IMR-90 (cell line): ENCODE data around the gene THSD7B. TPM values are rescaled to one million over a fixed set of nuclear protein-coding genes. Genes with fewer than 3 reads are reported as not detected.

Experiments
- ATAC-seq: fragments of 200-7000 bp; cut with Tn5 transposase; 2 replicates; pipeline ENCODE4 v1.9.1; 2020; ENCODE audit warnings: low read depth, mild to moderate bottlenecking, moderate library complexity
- BruUV-seq: library from RNA; stranded (reverse); fragments of 400-500 nt; replicated peaks from 2 replicates; lab custom pipeline; 2021; lab: Mats Ljungman, UMichigan
- CTCF ChIA-PET: fragments of 300-600 bp; formaldehyde crosslinking; extraction: SDS; loops from one replicate; lab custom pipeline; 2021; ENCODE audit warnings: antibody characterized with exemption; lab: Yijun Ruan, JAX
- POLR2A ChIA-PET: fragments of 300-600 bp; sonication (Branson Sonifier 250); formaldehyde crosslinking; loops from one replicate; lab custom pipeline; 2022; ENCODE audit warnings: antibody characterized with exemption; ENCODE audit not compliant: unreplicated experiment; lab: Charles Lee
- DNase-seq: peaks from one replicate; pipeline ENCODE4 v3.0.0; 2013
- H2AFZ ChIP-seq: replicated peaks from 2 replicates; pipeline ENCODE3; 2013; ENCODE audit warnings: low read length, mild to moderate bottlenecking; ENCODE audit not compliant: poor library complexity
- H2AK5ac ChIP-seq: 2 replicates; pipeline ENCODE4 v1.6.1; 2013; ENCODE audit warnings: low read depth, low read length, inconsistent platforms
- H2AK9ac ChIP-seq: replicated peaks from 2 replicates; pipeline ENCODE3; 2013; ENCODE audit warnings: mild to moderate bottlenecking, low read depth, low read length, moderate library complexity; ENCODE audit not compliant: poor library complexity
- H2BK120ac ChIP-seq: 2 replicates; pipeline ENCODE4 v1.6.1; 2013; ENCODE audit warnings: low read depth, low read length, inconsistent platforms
- H2BK15ac ChIP-seq: 3 replicates; pipeline ENCODE4 v1.6.1; 2013; ENCODE audit warnings: low read depth, low read length, inconsistent platforms
- H2BK20ac ChIP-seq: 2 replicates; pipeline ENCODE4 v1.6.1; 2013; ENCODE audit warnings: low read depth, mild to moderate bottlenecking, inconsistent platforms, low read length, moderate library complexity
- H2BK5ac ChIP-seq: 2 replicates; pipeline ENCODE4 v1.6.1; 2013; ENCODE audit warnings: mild to moderate bottlenecking, low read depth, low read length, inconsistent platforms; ENCODE audit not compliant: poor library complexity, severe bottlenecking
- H3K14ac ChIP-seq: replicated peaks from 2 replicates; pipeline ENCODE4 v1.6.1; 2013; ENCODE audit warnings: low read depth, low read length, inconsistent platforms
- H3K18ac ChIP-seq: 2 replicates; pipeline ENCODE4 v1.6.1; 2013; ENCODE audit warnings: low read depth, low read length, control low read depth
- H3K23ac ChIP-seq: 2 replicates; pipeline ENCODE4 v1.6.1; 2013; ENCODE audit warnings: low read depth, low read length, inconsistent platforms
- H3K27ac ChIP-seq: 2 replicates; pipeline ENCODE4 v1.5.1; 2013; ENCODE audit warnings: mild to moderate bottlenecking, control low read depth, low read length; ENCODE audit not compliant: insufficient read depth
- H3K27me3 ChIP-seq: 2 replicates; pipeline ENCODE4 v1.6.1; 2013; ENCODE audit warnings: low read length; ENCODE audit not compliant: control insufficient read depth, insufficient read depth
- H3K36me3 ChIP-seq: 2 replicates; pipeline ENCODE4 v1.6.1; 2013; ENCODE audit warnings: low read length, mixed read lengths; ENCODE audit not compliant: control insufficient read depth, insufficient read depth
- H3K4ac ChIP-seq: 2 replicates; pipeline ENCODE4 v1.6.1; 2013; ENCODE audit warnings: low read depth, low read length, inconsistent platforms
- H3K4me1 ChIP-seq: 2 replicates; pipeline ENCODE4 v1.6.1; 2013; ENCODE audit warnings: low read length, mixed read lengths; ENCODE audit not compliant: control insufficient read depth, insufficient read depth
- H3K4me2 ChIP-seq: 2 replicates; pipeline ENCODE4 v1.6.1; 2013; ENCODE audit warnings: low read depth, mild to moderate bottlenecking, control low read depth, low read length, moderate library complexity
- H3K4me3 ChIP-seq: 2 replicates; pipeline ENCODE4 v1.5.1; 2013; ENCODE audit warnings: low read depth, mild to moderate bottlenecking, control low read depth, low read length, moderate library complexity; ENCODE audit not compliant: insufficient read depth
- H3K56ac ChIP-seq: 2 replicates; pipeline ENCODE4 v1.6.1; 2013; ENCODE audit warnings: low read length, inconsistent platforms; ENCODE audit not compliant: insufficient read depth; ENCODE audit errors: extremely low read depth
- H3K79me1 ChIP-seq, 2 experiments: 2 replicates each; pipeline ENCODE4 v1.6.1; 2013; ENCODE audit warnings: low read length in 2 of 2, inconsistent platforms in 1 of 2, low read depth in 1 of 2
- H3K9ac ChIP-seq: 2 replicates; pipeline ENCODE4 v1.6.1; 2013; ENCODE audit warnings: low read depth, low read length, control low read depth
- H3K9me1 ChIP-seq: 2 replicates; pipeline ENCODE4 v1.6.1; 2013; ENCODE audit warnings: low read length, inconsistent platforms; ENCODE audit not compliant: insufficient read depth
- H3K9me3 ChIP-seq: 2 replicates; pipeline ENCODE4 v1.6.1; 2013; ENCODE audit warnings: low read length; ENCODE audit not compliant: control insufficient read depth, insufficient read depth
- H4K20me1 ChIP-seq: 2 replicates; pipeline ENCODE4 v1.6.1; 2013; ENCODE audit warnings: low read length, inconsistent platforms; ENCODE audit not compliant: insufficient read depth
- H4K5ac ChIP-seq: 2 replicates; pipeline ENCODE4 v1.6.1; 2013; ENCODE audit warnings: mild to moderate bottlenecking, low read depth, low read length, control low read depth
- H4K8ac ChIP-seq, 2 experiments: 2 replicates each; pipeline ENCODE4 v1.6.1; 2013; ENCODE audit warnings: low read depth in 2 of 2, low read length in 2 of 2, control low read depth in 1 of 2, inconsistent platforms in 1 of 2
- H4K91ac ChIP-seq: 2 replicates; pipeline ENCODE4 v1.6.1; 2013; ENCODE audit warnings: low read depth, low read length, inconsistent platforms; ENCODE audit not compliant: insufficient read depth
- BHLHE40 ChIP-seq: fragments of 150-350 bp; IDR thresholded peaks from 2 replicates; pipeline ENCODE4 v1.6.1; 2016; ENCODE audit warnings: mild to moderate bottlenecking, low read depth, low read length
- CEBPB ChIP-seq: IDR thresholded peaks from 2 replicates; pipeline ENCODE4 v1.6.1; 2012; ENCODE audit warnings: low read depth, low read length, improper control_type of control experiment
- CHD1 ChIP-seq: IDR thresholded peaks from 2 replicates; pipeline ENCODE4 v1.6.1; 2012; ENCODE audit warnings: low read depth, low read length, improper control_type of control experiment
- FOS ChIP-seq: fragments of 150-350 bp; IDR thresholded peaks from 2 replicates; pipeline ENCODE4 v1.6.1; 2016; ENCODE audit warnings: low read depth, low read length
- MAFK ChIP-seq: IDR thresholded peaks from 2 replicates; pipeline ENCODE4 v1.6.1; 2012; ENCODE audit warnings: low read depth, low read length, improper control_type of control experiment
- MAZ ChIP-seq: IDR thresholded peaks from 2 replicates; pipeline ENCODE4 v1.6.1; 2012; ENCODE audit warnings: low read depth, mild to moderate bottlenecking, low read length, improper control_type of control experiment, moderate library complexity, borderline replicate concordance
- MXI1 ChIP-seq: IDR thresholded peaks from 2 replicates; pipeline ENCODE4 v1.6.1; 2012; ENCODE audit warnings: low read depth, mild to moderate bottlenecking, low read length, moderate library complexity, borderline replicate concordance
- RAD21 ChIP-seq: IDR thresholded peaks from 2 replicates; pipeline ENCODE4 v1.6.1; 2012; ENCODE audit warnings: low read length, improper control_type of control experiment
- RCOR1 ChIP-seq: IDR thresholded peaks from 2 replicates; pipeline ENCODE4 v1.6.1; 2012; ENCODE audit warnings: mild to moderate bottlenecking, low read length, improper control_type of control experiment; ENCODE audit not compliant: insufficient replicate concordance
- RFX5 ChIP-seq: IDR thresholded peaks from 2 replicates; pipeline ENCODE4 v1.8.0; 2012; ENCODE audit warnings: low read depth, mild to moderate bottlenecking, low read length, moderate library complexity
- SMC3 ChIP-seq: fragments of 150-350 bp; IDR thresholded peaks from 2 replicates; pipeline ENCODE4 v1.6.1; 2016; ENCODE audit warnings: low read depth, mild to moderate bottlenecking, antibody characterized with exemption, low read length, moderate library complexity
- WGBS, 2 experiments: methylation state at CpG; one replicate each; pipeline versions ENCODE4 v1.1.5 to v1.1.7; 2013; ENCODE audit warnings: missing lambda C conversion rate in 2 of 2; ENCODE audit not compliant: insufficient read length in 1 of 2; ENCODE audit errors: extremely low coverage in 2 of 2; 5-methylcytosine and 5-hydroxymethylcytosine counted together
- dilution Hi-C: fragments of 300-500 bp; cut with HindIII; formaldehyde crosslinking; loops from one replicate; pipeline ENCODE4 v1.14.3; 2018; ENCODE audit warnings: low sequenced_read_pairs; ENCODE audit not compliant: unreplicated experiment
- in situ Hi-C: fragments of 300-500 bp; cut with MboI; formaldehyde crosslinking; loops from 3 replicates; pipeline ENCODE4 v1.14.3; 2019; ENCODE audit warnings: low sequenced_read_pairs, inconsistent platforms, mixed read lengths
- intact Hi-C: fragments of 100-400 bp; cut with micrococcal nuclease; formaldehyde crosslinking; loops from 2 replicates; pipeline ENCODE4 v1.10.0; 2022
- polyA plus RNA-seq, 3 experiments: library from polyadenylated mRNA; depleted of rRNA; stranded (reverse); fragments of >200 nt; gene quantifications; 2 replicates each; pipeline ENCODE4 v1.2.3, GENCODE V29; 2012; ENCODE audit warnings: low replicate concordance in 1 of 3
- total RNA-seq: library from RNA; depleted of rRNA; stranded (reverse); fragments of >200 nt; gene quantifications from 2 replicates; pipeline ENCODE4 v1.2.3, GENCODE V29; 2012
- TF ChIP-seq, protein P1 (sequence below): conservative IDR thresholded peaks from 2 replicates; pipeline ENCODE4 v1.5.1; 2012; ENCODE audit warnings: mild to moderate bottlenecking, low read depth, low read length, improper control_type of control experiment
- TF ChIP-seq, protein P2 (sequence below): fragments of 150-350 bp; IDR thresholded peaks from 2 replicates; pipeline ENCODE4 v1.6.1; 2017; ENCODE audit warnings: mild to moderate bottlenecking, antibody characterized with exemption, low read length, low read depth

The THSD7B gene
- total and polyA plus RNA-seq, 2 of the 4 experiments (the other 2 are of a cell fraction) = not detected

DNA sequence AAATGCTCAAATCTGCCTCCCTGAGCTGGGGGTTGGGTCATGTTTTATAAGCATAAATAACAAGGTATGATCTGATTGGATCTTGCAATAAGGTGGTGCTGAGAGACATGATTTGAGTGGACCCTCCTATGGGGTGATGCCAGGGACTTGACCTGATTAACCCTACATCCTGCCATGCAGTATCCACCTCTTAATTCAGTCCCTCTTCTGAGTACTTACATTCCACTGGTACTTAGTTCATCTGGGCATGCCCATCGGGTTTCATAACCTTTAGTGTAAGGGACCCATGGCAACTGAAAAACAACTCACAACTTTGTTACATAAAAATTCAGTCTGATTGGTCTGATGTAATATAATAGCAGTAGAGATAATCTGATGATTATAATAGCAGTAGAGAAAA is 801.0 kb downstream of the THSD7B start:
- in situ Hi-C loops (no loop called here), intact Hi-C loops (no loop called here), dilution Hi-C loops (no loop called here)
- H3K27me3 ChIP-seq = no peaks in the 10 kb centered on the region
- no peak overlapping the region for H3K23ac ChIP-seq
- no TSS peak for BruUV-seq
- no CpG with 5 or more reads among the region's 1 CpG for WGBS, 2 experiments
- H2BK5ac ChIP-seq = no peak overlapping the region
- no peaks in the 10 kb centered on the region for H3K36me3 ChIP-seq
- H4K8ac ChIP-seq = no peak overlapping the region
- no peak for DNase-seq
- no peak overlapping the region for H3K27ac ChIP-seq
- H3K4me1 ChIP-seq = no peaks in the 10 kb centered on the region
- no peak overlapping the region for H2BK20ac ChIP-seq
- H2AFZ ChIP-seq = no peak overlapping the region
- no peak overlapping the region for H4K91ac ChIP-seq
- no peak overlapping the region for H3K4me3 ChIP-seq
- H3K9me3 ChIP-seq = peaks cover 7% of the 10 kb centered on the region
- ChIA-PET POLR2A (no interaction called here), CTCF (no interaction called here)
- no peaks in the 10 kb centered on the region for H3K79me1 ChIP-seq
- no peak overlapping the region for H3K56ac ChIP-seq
- no peak overlapping the region for H3K9ac ChIP-seq
- H3K4ac ChIP-seq = no peak overlapping the region
- no peaks in the 10 kb centered on the region for H3K9me1 ChIP-seq
- no peak overlapping the region for H3K4me2 ChIP-seq
- no peaks in the 10 kb centered on the region for H4K20me1 ChIP-seq
- TF ChIP-seq CHD1 = no peak
- no peak for TF ChIP-seq RCOR1
- no peak for TF ChIP-seq CEBPB
- no peak for TF ChIP-seq MXI1
- TF ChIP-seq FOS = no peak
- TF ChIP-seq, protein P1, sequence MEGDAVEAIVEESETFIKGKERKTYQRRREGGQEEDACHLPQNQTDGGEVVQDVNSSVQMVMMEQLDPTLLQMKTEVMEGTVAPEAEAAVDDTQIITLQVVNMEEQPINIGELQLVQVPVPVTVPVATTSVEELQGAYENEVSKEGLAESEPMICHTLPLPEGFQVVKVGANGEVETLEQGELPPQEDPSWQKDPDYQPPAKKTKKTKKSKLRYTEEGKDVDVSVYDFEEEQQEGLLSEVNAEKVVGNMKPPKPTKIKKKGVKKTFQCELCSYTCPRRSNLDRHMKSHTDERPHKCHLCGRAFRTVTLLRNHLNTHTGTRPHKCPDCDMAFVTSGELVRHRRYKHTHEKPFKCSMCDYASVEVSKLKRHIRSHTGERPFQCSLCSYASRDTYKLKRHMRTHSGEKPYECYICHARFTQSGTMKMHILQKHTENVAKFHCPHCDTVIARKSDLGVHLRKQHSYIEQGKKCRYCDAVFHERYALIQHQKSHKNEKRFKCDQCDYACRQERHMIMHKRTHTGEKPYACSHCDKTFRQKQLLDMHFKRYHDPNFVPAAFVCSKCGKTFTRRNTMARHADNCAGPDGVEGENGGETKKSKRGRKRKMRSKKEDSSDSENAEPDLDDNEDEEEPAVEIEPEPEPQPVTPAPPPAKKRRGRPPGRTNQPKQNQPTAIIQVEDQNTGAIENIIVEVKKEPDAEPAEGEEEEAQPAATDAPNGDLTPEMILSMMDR = no peak
- TF ChIP-seq RFX5 = no peak
- TF ChIP-seq, protein P2, sequence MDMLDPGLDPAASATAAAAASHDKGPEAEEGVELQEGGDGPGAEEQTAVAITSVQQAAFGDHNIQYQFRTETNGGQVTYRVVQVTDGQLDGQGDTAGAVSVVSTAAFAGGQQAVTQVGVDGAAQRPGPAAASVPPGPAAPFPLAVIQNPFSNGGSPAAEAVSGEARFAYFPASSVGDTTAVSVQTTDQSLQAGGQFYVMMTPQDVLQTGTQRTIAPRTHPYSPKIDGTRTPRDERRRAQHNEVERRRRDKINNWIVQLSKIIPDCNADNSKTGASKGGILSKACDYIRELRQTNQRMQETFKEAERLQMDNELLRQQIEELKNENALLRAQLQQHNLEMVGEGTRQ = no peak
- TF ChIP-seq RAD21 = no peak
- no peak for TF ChIP-seq MAZ
- TF ChIP-seq BHLHE40 = no peak
- TF ChIP-seq MAFK = no peak
- TF ChIP-seq SMC3 = no peak
- H2BK120ac ChIP-seq = no peak overlapping the region
- H2BK15ac ChIP-seq = no peak overlapping the region
- H4K5ac ChIP-seq = no peak overlapping the region
- no peak overlapping the region for H2AK5ac ChIP-seq
- no peak for ATAC-seq
- no peak overlapping the region for H3K14ac ChIP-seq
- H2AK9ac ChIP-seq = no peak overlapping the region
- H3K18ac ChIP-seq = no peak overlapping the region
